Type B pancreatic cell (in vitro differentiated cells): ENCODE data around the gene KLHL21. TPM values are rescaled to one million over a fixed set of nuclear protein-coding genes. Genes with fewer than 3 reads are reported as not detected.
"Not testable (repeated sequence)": the region's sequence is repeated elsewhere in the genome, so short reads cannot be mapped to it uniquely, and the experiment has no call there.

Experiments used
- DNase-seq: peaks from one replicate; pipeline ENCODE4 v3.0.0; 2021; ENCODE audit warnings: mixed read lengths; ENCODE audit not compliant: unreplicated experiment; ENCODE audit errors: extremely low spot score
- H3K27ac Mint-ChIP-seq: 2 replicates; pipeline ENCODE4 v1.8.0; 2021; ENCODE audit warnings: mild to moderate bottlenecking, mixed read lengths
- H3K27me3 Mint-ChIP-seq: 2 replicates; pipeline ENCODE4 v1.8.0; 2021; ENCODE audit warnings: mixed read lengths
- H3K36me3 Mint-ChIP-seq: 2 replicates; pipeline ENCODE4 v1.8.0; 2021; ENCODE audit warnings: mixed read lengths
- H3K4me1 Mint-ChIP-seq: one replicate; pipeline ENCODE4 v1.8.0; 2021; ENCODE audit warnings: mixed read lengths; ENCODE audit not compliant: unreplicated experiment
- H3K4me3 Mint-ChIP-seq: 2 replicates; pipeline ENCODE4 v1.8.0; 2021; ENCODE audit warnings: mild to moderate bottlenecking, mixed read lengths
- H3K9me3 Mint-ChIP-seq: 2 replicates; pipeline ENCODE4 v1.8.0; 2021; ENCODE audit warnings: mixed read lengths
- total RNA-seq: library from RNA; stranded (reverse); gene quantifications from 2 replicates; pipeline ENCODE4 v1.2.1, GENCODE V29; 2021; ENCODE audit warnings: low replicate concordance
- TF ChIP-seq, protein P1 (sequence below): fragments of 200-600 bp; sonication (generic); conservative IDR thresholded peaks from 2 replicates; pipeline ENCODE4 v1.5.0; 2021; ENCODE audit warnings: antibody characterized with exemption, mild to moderate bottlenecking

Gene KLHL21
- total RNA-seq, 1 donor from 2014 or later, result 15.1 TPM

- Mint-ChIP-seq H3K4me3 (no peak overlapping the region), H3K27me3 (no peaks in the 10 kb centered on the region), H3K9me3 (no peaks in the 10 kb centered on the region), H3K27ac (no peak overlapping the region), H3K4me1 (no peaks in the 10 kb centered on the region), H3K36me3 (peaks cover 3% of the 10 kb centered on the region)
- DNase-seq, result no peak
- TF ChIP-seq, protein P1, sequence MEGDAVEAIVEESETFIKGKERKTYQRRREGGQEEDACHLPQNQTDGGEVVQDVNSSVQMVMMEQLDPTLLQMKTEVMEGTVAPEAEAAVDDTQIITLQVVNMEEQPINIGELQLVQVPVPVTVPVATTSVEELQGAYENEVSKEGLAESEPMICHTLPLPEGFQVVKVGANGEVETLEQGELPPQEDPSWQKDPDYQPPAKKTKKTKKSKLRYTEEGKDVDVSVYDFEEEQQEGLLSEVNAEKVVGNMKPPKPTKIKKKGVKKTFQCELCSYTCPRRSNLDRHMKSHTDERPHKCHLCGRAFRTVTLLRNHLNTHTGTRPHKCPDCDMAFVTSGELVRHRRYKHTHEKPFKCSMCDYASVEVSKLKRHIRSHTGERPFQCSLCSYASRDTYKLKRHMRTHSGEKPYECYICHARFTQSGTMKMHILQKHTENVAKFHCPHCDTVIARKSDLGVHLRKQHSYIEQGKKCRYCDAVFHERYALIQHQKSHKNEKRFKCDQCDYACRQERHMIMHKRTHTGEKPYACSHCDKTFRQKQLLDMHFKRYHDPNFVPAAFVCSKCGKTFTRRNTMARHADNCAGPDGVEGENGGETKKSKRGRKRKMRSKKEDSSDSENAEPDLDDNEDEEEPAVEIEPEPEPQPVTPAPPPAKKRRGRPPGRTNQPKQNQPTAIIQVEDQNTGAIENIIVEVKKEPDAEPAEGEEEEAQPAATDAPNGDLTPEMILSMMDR, result no peak
Observed at GRCh38 chr1:6638226-6638625, 35.6 kb upstream of the KLHL21 start.

GRCh38 chr1:6637770-6638169, 35.1 kb upstream of the KLHL21 start:
- DNase-seq, result no peak
- Mint-ChIP-seq H3K27me3 (no peaks in the 10 kb centered on the region), H3K27ac (no peak overlapping the region), H3K9me3 (no peaks in the 10 kb centered on the region), H3K4me3 (no peak overlapping the region), H3K4me1 (no peaks in the 10 kb centered on the region), H3K36me3 (peaks cover 3% of the 10 kb centered on the region)
- TF ChIP-seq, protein P1, result no peak

DNA sequence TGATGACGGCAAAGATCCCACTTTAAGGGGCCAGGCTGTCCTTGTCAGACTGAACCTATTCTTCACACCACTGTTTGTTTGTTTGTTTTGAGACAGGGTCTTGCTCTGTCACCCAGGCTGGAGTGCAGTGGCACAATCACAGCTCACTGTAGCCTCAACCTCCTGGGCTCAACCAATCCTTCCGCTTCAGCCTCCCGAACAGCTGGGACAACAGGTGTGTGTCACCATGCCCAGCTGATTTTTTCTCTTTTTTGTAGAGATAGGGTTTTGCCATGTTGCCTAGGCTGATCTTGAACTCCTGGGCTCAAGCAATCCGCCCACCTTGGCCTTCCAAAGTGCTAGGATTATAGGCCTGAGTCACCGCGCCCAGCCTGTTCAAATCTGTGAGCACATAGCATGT, 34.1 kb upstream of the KLHL21 start:
- H3K4me1 Mint-ChIP-seq, H3K9me3 Mint-ChIP-seq, H3K36me3 Mint-ChIP-seq, DNase-seq, H3K4me3 Mint-ChIP-seq, H3K27me3 Mint-ChIP-seq, H3K27ac Mint-ChIP-seq: not testable (repeated sequence)

GRCh38 chr1:6635910-6636760, 33.5 kb upstream of the KLHL21 start:
- Mint-ChIP-seq H3K9me3 (no peaks in the 10 kb centered on the region), H3K27ac (no peak overlapping the region), H3K36me3 (peaks cover 3% of the 10 kb centered on the region), H3K4me3 (no peak overlapping the region), H3K4me1 (no peaks in the 10 kb centered on the region), H3K27me3 (no peaks in the 10 kb centered on the region)
- DNase-seq, result no peak
- TF ChIP-seq, protein P1, result peak; percentile 19

DNA sequence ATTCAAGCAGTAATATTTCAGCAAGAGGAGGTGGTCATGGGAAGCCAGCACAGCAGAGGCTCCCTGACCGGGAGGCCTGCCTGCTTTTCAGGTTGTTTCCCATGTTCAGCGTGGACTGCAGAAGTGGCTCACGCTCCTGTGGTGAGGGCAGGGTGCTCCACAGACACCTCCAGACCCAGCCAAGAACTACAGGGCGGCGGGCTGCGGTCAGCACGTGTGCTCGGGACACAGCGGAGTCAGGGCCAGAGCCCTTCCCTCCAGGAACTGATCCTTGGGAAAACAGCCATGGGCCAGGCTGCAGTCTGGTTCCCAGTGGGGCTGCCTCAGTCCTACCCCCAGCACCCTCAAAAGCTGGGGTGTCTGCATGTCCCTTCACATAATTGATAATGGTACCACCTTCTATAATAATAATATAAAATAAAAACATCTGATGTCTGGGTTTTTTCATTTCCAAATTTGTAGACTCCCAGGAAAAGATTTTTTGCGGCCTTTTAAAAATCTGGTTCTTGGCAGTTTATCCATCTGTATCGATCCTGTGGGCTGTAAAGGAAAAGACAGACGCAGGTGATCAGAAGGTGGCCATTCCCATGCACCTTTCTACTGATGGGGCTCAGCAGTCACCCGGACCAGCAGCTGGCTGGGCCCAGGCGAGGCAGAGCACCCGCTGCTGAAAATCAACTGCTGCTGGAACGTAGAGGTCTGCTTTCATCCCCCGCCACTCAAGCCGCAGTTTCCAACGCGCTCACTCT, 32.7 kb upstream of the KLHL21 start:
- H3K4me3 Mint-ChIP-seq, result no peak overlapping the region

More for the DNA sequence above, 32.7 kb upstream of the KLHL21 start:
- H3K27ac Mint-ChIP-seq, result no peak overlapping the region
- H3K9me3 Mint-ChIP-seq, result no peaks in the 10 kb centered on the region
- DNase-seq, result no peak
- no peaks in the 10 kb centered on the region for H3K4me1 Mint-ChIP-seq
- H3K27me3 Mint-ChIP-seq, result no peaks in the 10 kb centered on the region
- TF ChIP-seq, protein P1, result no peak
- peaks cover 3% of the 10 kb centered on the region for H3K36me3 Mint-ChIP-seq
